SU-DHL-6 (cell line): ENCODE data around the gene ITGB8.

Experiments used
- H2AFZ ChIP-seq: fragments of 200-600 bp; sonication (generic); 2 replicates; pipeline ENCODE4 v1.6.1; 2014; ENCODE audit warnings: low read depth, mild to moderate bottlenecking, moderate library complexity, mixed read lengths, antibody characterized with exemption, low read length; ENCODE audit not compliant: severe bottlenecking
- H3F3A ChIP-seq: fragments of 200-600 bp; shearing (Covaris generic); 2 replicates; pipeline ENCODE4 v1.6.0; 2016; ENCODE audit warnings: antibody characterized with exemption, mild to moderate bottlenecking; ENCODE audit not compliant: insufficient read depth
- H3K27ac ChIP-seq: fragments of 200-600 bp; sonication (generic); 2 replicates; pipeline ENCODE4 v1.5.1; 2016; ENCODE audit warnings: low read depth, mild to moderate bottlenecking, low read length, moderate library complexity, mixed read lengths
- H3K27me3 ChIP-seq: fragments of 200-600 bp; sonication (generic), shearing (Covaris generic); 2 replicates; pipeline ENCODE4 v1.6.0; 2014; ENCODE audit warnings: mild to moderate bottlenecking, low read length
- H3K36me3 ChIP-seq: fragments of 200-600 bp; sonication (generic); 2 replicates; pipeline ENCODE4 v1.6.1; 2014; ENCODE audit warnings: mild to moderate bottlenecking, low read length, mixed read lengths
- H3K4me2 ChIP-seq: fragments of 300-600, 200-600 bp; shearing (Covaris generic), sonication (generic); 2 replicates; pipeline ENCODE4 v1.6.0; 2014; ENCODE audit warnings: low read length, low read depth, mild to moderate bottlenecking; ENCODE audit not compliant: poor library complexity, severe bottlenecking
- H3K4me3 ChIP-seq: fragments of 200-600 bp; sonication (generic); 2 replicates; pipeline ENCODE4 v1.5.1; 2014; ENCODE audit warnings: antibody characterized with exemption, low read length, mild to moderate bottlenecking, mixed read lengths; ENCODE audit not compliant: insufficient read depth, poor library complexity, severe bottlenecking
- H3K79me2 ChIP-seq: fragments of 200-600 bp; sonication (generic); 2 replicates; pipeline ENCODE4 v1.6.1; 2014; ENCODE audit warnings: mild to moderate bottlenecking, low read length, moderate library complexity; ENCODE audit not compliant: insufficient read depth
- H3K9ac ChIP-seq: fragments of 200-600 bp; sonication (generic); 2 replicates; pipeline ENCODE4 v1.7.0; 2014; ENCODE audit warnings: mild to moderate bottlenecking, low read length
- H3K9me2 ChIP-seq: fragments of 200-600 bp; sonication (generic); replicated peaks from 2 replicates; pipeline ENCODE4 v1.6.1; 2014; ENCODE audit warnings: low read length; ENCODE audit not compliant: insufficient read depth
- H3K9me3 ChIP-seq: fragments of 200-600 bp; sonication (generic); 2 replicates; pipeline ENCODE4 v1.6.1; 2014; ENCODE audit warnings: low read length, mixed read lengths; ENCODE audit not compliant: insufficient read depth
- H4K20me1 ChIP-seq: fragments of 200-600 bp; sonication (generic); 2 replicates; pipeline ENCODE4 v1.6.1; 2014; ENCODE audit warnings: low read depth, mild to moderate bottlenecking, antibody characterized with exemption, low read length, moderate library complexity, mixed read lengths
- CTCF ChIP-seq: fragments of 200-600 bp; sonication (generic); IDR thresholded peaks from one replicate; pipeline ENCODE4 v1.5.1; 2017; ENCODE audit warnings: antibody characterized with exemption, mild to moderate bottlenecking, low read length, moderate library complexity; ENCODE audit not compliant: insufficient read depth, poor library complexity, severe bottlenecking
- EZH2phosphoT487 ChIP-seq: fragments of 200-600 bp; sonication (generic), shearing (Covaris generic); conservative IDR thresholded peaks from 2 replicates; pipeline ENCODE4 v1.6.1; 2018; ENCODE audit warnings: mild to moderate bottlenecking, antibody characterized with exemption, low read length, moderate library complexity, mixed read lengths

The ITGB8 gene

GRCh38 chr7:20403331-20403730 is 72.6 kb downstream of the ITGB8 start:
- no peak overlapping the region for H3K4me3 ChIP-seq
- no peaks in the 10 kb centered on the region for H3K36me3 ChIP-seq
- H3K27me3 ChIP-seq = no peaks in the 10 kb centered on the region
- TF ChIP-seq EZH2phosphoT487 = no peak
- no peak for TF ChIP-seq CTCF
- no peaks in the 10 kb centered on the region for H3K79me2 ChIP-seq
- no peaks in the 10 kb centered on the region for H3F3A ChIP-seq
- H3K27ac ChIP-seq = no peak overlapping the region
- no peak overlapping the region for H3K9ac ChIP-seq
- no peak overlapping the region for H2AFZ ChIP-seq
- H3K9me3 ChIP-seq = no peaks in the 10 kb centered on the region
- H4K20me1 ChIP-seq = no peaks in the 10 kb centered on the region
- H3K9me2 ChIP-seq = no peaks in the 10 kb centered on the region
- H3K4me2 ChIP-seq = no peak overlapping the region

- H3F3A ChIP-seq = no peaks in the 10 kb centered on the region
- H3K79me2 ChIP-seq = no peaks in the 10 kb centered on the region
- H3K4me2 ChIP-seq = no peak overlapping the region
- no peaks in the 10 kb centered on the region for H3K27me3 ChIP-seq
- no peaks in the 10 kb centered on the region for H3K9me2 ChIP-seq
- no peaks in the 10 kb centered on the region for H3K9me3 ChIP-seq
- H3K27ac ChIP-seq = no peak overlapping the region
- no peaks in the 10 kb centered on the region for H3K36me3 ChIP-seq
- no peaks in the 10 kb centered on the region for H4K20me1 ChIP-seq
- no peak overlapping the region for H2AFZ ChIP-seq
- H3K4me3 ChIP-seq = no peak overlapping the region
- no peak overlapping the region for H3K9ac ChIP-seq
- no peak for TF ChIP-seq EZH2phosphoT487
- no peak for TF ChIP-seq CTCF
Observed at GRCh38 chr7:20404320-20404719, 73.6 kb downstream of the ITGB8 start.

- Histone ChIP-seq H3K79me2 (no peaks in the 10 kb centered on the region), H3K9ac (no peak overlapping the region), H3K9me3 (no peaks in the 10 kb centered on the region), H4K20me1 (no peaks in the 10 kb centered on the region), H3K36me3 (no peaks in the 10 kb centered on the region), H3K4me2 (no peak overlapping the region), H3K27me3 (no peaks in the 10 kb centered on the region), H3K27ac (no peak overlapping the region), H3K4me3 (no peak overlapping the region), H3K9me2 (no peaks in the 10 kb centered on the region), H2AFZ (no peak overlapping the region), H3F3A (no peaks in the 10 kb centered on the region)
- TF ChIP-seq EZH2phosphoT487 (no peak), CTCF (no peak)
Observed at GRCh38 chr7:20407585-20408466, 77.1 kb downstream of the ITGB8 start.
